SK-N-MC (cell line): ENCODE results near the gene CS.

Experiments
- DNase-seq: peaks from one replicate; pipeline ENCODE4 v3.0.0-alpha.2; 2011; ENCODE audit warnings: low read depth, low spot score
- H3K27ac ChIP-seq: fragments of 200-600 bp; sonication (generic); 2 replicates; pipeline ENCODE4 v1.5.1; 2016; ENCODE audit warnings: mixed run types
- H3K36me3 ChIP-seq: fragments of 200-600 bp; sonication (generic); 2 replicates; pipeline ENCODE4 v1.6.1; 2017; ENCODE audit warnings: antibody characterized with exemption, low read length, mixed read lengths; ENCODE audit not compliant: insufficient read depth
- H3K4me3 ChIP-seq: fragments of 200-600 bp; sonication (generic); 2 replicates; pipeline ENCODE4 v1.5.1; 2016
- H3K9ac ChIP-seq: fragments of 200-600 bp; sonication (generic); 2 replicates; pipeline ENCODE4 v1.8.0; 2017; ENCODE audit warnings: mixed run types, mixed read lengths; ENCODE audit not compliant: insufficient read length
- H3K9me3 ChIP-seq: fragments of 200-600 bp; sonication (generic); 2 replicates; pipeline ENCODE4 v1.6.1; 2017; ENCODE audit warnings: low read depth, mild to moderate bottlenecking, antibody characterized with exemption, low read length, moderate library complexity, mixed read lengths
- EZH2 ChIP-seq: fragments of 200-600 bp; sonication (generic); IDR thresholded peaks from one replicate; pipeline ENCODE4 v1.6.1; 2017; ENCODE audit warnings: antibody characterized with exemption
- FOXP2 ChIP-seq: optimal IDR thresholded peaks from 2 replicates; pipeline ENCODE3; 2011; ENCODE audit warnings: mild to moderate bottlenecking, moderate library complexity; ENCODE audit not compliant: insufficient read depth; ENCODE audit errors: extremely low read length, control extremely low read depth
- POLR2AphosphoS5 ChIP-seq: IDR thresholded peaks from 2 replicates; pipeline ENCODE4 v1.6.1; 2012; ENCODE audit warnings: mild to moderate bottlenecking, low read depth, low read length, borderline replicate concordance

The CS gene

GRCh38 chr12:56258820-56259183 lies 41.3 kb downstream of the CS start:
- peak overlapping the region; percentile 71; the same call in 1 of the 2 replicates for H3K27ac ChIP-seq
- TF ChIP-seq EZH2 = no peak
- no peak for TF ChIP-seq FOXP2
- no peak for TF ChIP-seq POLR2AphosphoS5
- DNase-seq = no peak

DNA sequence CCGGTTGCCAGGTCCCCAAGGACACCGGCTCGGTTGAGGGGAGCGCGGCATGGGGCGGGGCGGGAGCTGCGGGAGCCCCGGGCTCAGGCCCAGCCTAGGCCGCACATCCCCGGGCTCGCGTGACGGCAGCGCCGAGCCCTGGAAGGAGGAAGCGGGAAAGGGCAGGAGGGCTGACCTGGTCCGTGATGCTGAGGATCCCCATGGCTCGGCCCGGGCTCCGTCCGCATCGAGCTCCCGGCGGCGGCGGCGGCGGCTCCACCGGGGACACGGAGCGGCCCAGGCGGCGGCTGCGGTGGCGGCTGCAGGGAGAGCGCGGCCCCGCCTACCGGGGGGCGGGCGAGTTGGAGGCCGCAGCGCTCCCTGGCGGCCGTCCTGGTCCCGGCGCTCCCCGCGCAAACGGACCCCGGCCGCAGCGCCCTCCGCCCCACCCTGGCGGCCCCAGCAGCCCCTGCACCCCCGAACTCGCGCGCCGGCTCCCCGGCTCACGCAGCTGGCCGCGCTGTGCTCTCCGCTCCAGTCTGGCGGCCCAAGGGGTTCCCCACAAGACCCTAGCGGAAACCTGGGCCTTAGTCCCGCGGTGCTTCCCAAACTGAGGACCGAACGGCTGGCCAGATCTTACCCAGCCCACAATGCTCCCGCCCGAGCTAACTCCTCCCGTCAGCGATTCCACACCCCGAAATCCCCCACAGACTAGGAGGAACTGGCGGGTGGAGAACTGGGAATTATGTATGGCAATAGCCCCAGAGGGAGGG lies 41.9 kb downstream of the CS start, which contains the start of gene ANKRD52:
ANKRD52 (minus strand) TSS at position 317 of the 752 bp plus-strand sequence; CDS start at position 202, 115 bp downstream.
- H3K9me3 ChIP-seq = no peaks in the 10 kb centered on the region
- H3K9ac ChIP-seq = peak within 1 kb of the TSS; percentile 94
- TF ChIP-seq EZH2 (no peak), POLR2AphosphoS5 (peak; percentile 61; the same call in 1 of the 2 replicates)
- peak within 1 kb of the TSS; percentile 71; the same call in 1 of the 2 replicates for H3K27ac ChIP-seq
- peak within 1 kb of the TSS; percentile 84 for H3K4me3 ChIP-seq
- no peak for DNase-seq
- peaks cover 34% of the 10 kb centered on the region for H3K36me3 ChIP-seq

More at GRCh38 chr12:56258820-56259183, 41.3 kb downstream of the CS start:
- Histone ChIP-seq H3K9me3 (no peaks in the 10 kb centered on the region), H3K9ac (peak overlapping the region; percentile 94), H3K36me3 (peaks cover 28% of the 10 kb centered on the region), H3K4me3 (peak overlapping the region; percentile 84)

DNA sequence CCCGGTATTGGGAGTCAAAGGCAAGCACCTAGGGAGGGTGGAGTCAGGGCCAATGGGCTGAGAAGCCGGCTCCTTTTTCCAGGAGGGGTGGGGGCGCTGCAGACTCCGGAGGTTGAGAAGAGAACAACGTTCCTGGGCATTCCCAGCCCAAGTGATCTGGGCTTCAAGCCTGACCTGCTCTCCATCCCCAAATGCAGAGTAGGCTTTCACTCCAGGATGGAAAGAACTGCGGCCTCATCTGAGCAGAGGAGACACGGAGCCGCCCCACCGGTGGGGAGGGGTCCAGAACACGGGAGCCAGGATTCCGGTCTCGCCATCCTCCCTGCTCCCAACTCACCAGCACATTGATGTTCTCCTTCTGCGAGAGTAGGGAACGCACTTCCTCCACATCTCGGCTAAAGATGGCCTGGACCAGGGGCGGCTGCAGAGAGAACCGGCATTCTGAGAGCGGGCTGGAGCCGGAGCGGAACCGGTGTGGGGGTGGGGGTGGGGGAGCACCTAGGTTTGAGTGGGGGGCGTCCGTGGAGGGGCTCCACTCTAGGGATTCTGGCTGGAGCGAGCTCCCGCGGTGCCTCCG lies 42.6 kb downstream of the CS start:
- Histone ChIP-seq H3K4me3 (peak overlapping the region; percentile 84), H3K27ac (no peak overlapping the region), H3K36me3 (peaks cover 41% of the 10 kb centered on the region), H3K9me3 (no peaks in the 10 kb centered on the region), H3K9ac (peak overlapping the region; percentile 94)
- DNase-seq = no peak
- TF ChIP-seq FOXP2 = no peak
- TF ChIP-seq EZH2 = no peak
- no peak for TF ChIP-seq POLR2AphosphoS5

DNA sequence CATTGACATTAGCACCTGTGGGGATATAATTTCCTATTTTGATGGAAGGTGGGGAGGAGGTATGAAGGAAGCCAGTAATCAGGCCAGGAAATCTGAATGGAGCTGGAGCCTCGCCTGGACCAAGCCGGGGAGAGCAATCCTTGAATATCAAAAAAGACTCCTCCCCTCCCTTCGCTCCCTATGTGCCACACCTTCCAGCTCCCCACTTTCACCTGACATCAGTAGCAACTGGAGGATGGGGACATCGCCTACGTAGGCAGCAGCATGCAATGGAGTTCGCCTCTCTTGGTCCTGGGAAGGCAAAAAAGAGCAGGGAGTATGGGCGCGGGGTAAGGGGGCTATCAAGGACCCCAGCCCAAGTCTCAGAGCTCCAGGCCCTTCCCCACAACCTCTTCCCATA lies 43.1 kb downstream of the CS start:
- peaks cover 46% of the 10 kb centered on the region for H3K36me3 ChIP-seq
- H3K4me3 ChIP-seq = peak overlapping the region; percentile 84
- no peak overlapping the region for H3K27ac ChIP-seq
- no peaks in the 10 kb centered on the region for H3K9me3 ChIP-seq
- no peak for DNase-seq
- H3K9ac ChIP-seq = peak overlapping the region; percentile 94
- no peak for TF ChIP-seq EZH2
- no peak for TF ChIP-seq FOXP2
- no peak for TF ChIP-seq POLR2AphosphoS5

DNA sequence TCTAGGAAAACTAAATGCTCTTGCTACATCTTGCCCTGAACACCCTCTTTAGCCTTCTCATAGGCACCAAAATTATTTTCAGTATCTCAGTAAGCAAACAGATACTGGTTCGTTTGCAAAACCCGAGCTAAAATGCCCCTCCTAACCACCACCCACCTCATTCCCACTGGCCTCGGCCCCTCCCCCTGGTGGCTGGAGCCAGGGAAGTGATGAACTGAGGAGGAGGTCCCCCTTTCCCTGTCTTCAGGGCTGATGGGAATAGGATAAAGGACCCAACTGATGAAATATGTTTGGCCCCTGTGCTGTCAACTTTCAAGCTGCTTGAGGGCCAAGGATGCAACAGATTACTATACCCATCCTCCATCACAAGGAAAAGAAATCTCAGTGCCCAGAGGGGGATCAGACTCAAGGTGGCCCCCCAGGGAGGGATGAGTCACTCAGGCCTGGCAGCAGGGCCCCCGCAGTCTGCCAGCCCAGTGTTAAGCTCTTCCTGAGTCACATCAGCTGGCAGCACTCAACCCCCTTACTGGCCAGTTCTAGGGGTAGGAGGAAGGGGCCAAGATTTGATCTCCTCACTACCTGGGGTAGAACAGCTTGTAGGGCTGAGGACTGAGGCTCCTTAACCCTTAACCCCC lies 43.7 kb downstream of the CS start:
- Histone ChIP-seq H3K9me3 (no peaks in the 10 kb centered on the region), H3K4me3 (peak overlapping the region; percentile 84; the same call in 1 of the 2 replicates), H3K27ac (no peak overlapping the region), H3K9ac (peak overlapping the region; percentile 26), H3K36me3 (peaks cover 52% of the 10 kb centered on the region)
- DNase-seq = no peak
- no peak for TF ChIP-seq EZH2

DNA sequence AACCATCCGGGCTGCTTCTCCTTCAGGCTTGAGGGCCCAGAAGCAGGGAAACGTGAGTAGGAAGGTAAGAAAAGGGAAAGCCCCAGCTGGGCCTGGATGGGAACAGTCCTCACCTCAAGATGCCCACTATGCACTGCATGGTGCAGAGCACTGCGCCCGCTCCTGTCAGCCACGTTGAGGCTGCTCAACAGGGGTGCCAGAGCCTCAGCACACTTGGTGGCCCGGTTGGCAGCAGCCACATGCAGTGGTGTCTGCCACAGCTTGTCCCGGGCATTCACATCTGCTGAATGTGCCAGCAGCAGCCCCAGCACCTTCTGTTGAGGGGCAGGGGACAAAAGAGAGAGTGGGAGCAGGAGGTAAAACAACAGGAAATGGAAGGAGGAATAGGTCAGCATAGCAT lies 44.5 kb downstream of the CS start:
- no peak overlapping the region for H3K9ac ChIP-seq

GRCh38 chr12:56253091-56253490 lies 47.0 kb downstream of the CS start:
- H3K4me3 ChIP-seq = no peak overlapping the region
- H3K9ac ChIP-seq = no peak overlapping the region
- no peak for TF ChIP-seq EZH2
- no peak for TF ChIP-seq POLR2AphosphoS5
- no peaks in the 10 kb centered on the region for H3K9me3 ChIP-seq
- peaks cover 69% of the 10 kb centered on the region for H3K36me3 ChIP-seq
- DNase-seq = no peak
- no peak overlapping the region for H3K27ac ChIP-seq

More for the DNA sequence above, 44.5 kb downstream of the CS start:
- TF ChIP-seq POLR2AphosphoS5 (no peak), FOXP2 (no peak), EZH2 (no peak)
- H3K36me3 ChIP-seq = peaks cover 55% of the 10 kb centered on the region
- no peak overlapping the region for H3K4me3 ChIP-seq
- DNase-seq = no peak
- H3K9me3 ChIP-seq = no peaks in the 10 kb centered on the region
- H3K27ac ChIP-seq = no peak overlapping the region

GRCh38 chr12:56252649-56253048 lies 47.5 kb downstream of the CS start:
- no peak for DNase-seq
- no peak overlapping the region for H3K4me3 ChIP-seq
- H3K9ac ChIP-seq = no peak overlapping the region
- no peak overlapping the region for H3K27ac ChIP-seq
- TF ChIP-seq EZH2 = no peak
- no peak for TF ChIP-seq FOXP2
- TF ChIP-seq POLR2AphosphoS5 = no peak
- H3K9me3 ChIP-seq = no peaks in the 10 kb centered on the region
- H3K36me3 ChIP-seq = peaks cover 73% of the 10 kb centered on the region
